Left renal cortex interstitium (tissue), 4 donors: Measurements from ENCODE around the gene SFTPB. TPM values are rescaled to one million over a fixed set of nuclear protein-coding genes. Genes with fewer than 3 reads are reported as not detected.

Experiments used
- DNase-seq, 4 donors: peaks; one replicate each; pipeline ENCODE4 v3.0.0-alpha.2; 2013; ENCODE audit warnings: low read depth in 4 of 4, low spot score in 2 of 4, missing footprints in 1 of 4
- polyA plus RNA-seq, 4 donors: library from polyadenylated mRNA; unstranded; fragments of 120-200 nt; gene quantifications; one replicate each; pipeline ENCODE4 v1.2.1, GENCODE V29; 2013; ENCODE audit not compliant: insufficient read length in 4 of 4

Gene SFTPB
- polyA plus RNA-seq, 4 donors, result 0.09 to 0.61 (median 0.14) TPM

DNA sequence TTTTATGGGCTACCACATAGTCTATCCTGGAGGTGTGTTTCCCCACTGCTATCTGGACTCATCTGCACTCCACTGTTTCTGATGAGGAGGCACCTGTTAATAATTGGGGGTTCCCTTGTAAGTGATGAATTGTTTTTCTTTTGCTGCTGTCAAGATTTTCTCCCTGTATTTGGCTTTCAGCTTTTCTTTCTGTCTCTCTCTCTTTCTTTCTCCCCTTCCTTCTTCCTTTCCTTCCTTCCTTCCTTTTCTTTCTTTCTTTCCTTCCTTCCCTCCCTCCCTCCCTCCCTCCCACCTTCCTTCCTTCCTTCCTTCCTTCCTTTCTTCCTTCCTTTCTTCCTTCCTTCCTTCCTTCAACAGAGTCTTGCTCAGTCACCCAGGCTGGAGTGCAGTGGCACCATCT is 35.3 kb upstream of the SFTPB start:
- no peak for DNase-seq

DNA sequence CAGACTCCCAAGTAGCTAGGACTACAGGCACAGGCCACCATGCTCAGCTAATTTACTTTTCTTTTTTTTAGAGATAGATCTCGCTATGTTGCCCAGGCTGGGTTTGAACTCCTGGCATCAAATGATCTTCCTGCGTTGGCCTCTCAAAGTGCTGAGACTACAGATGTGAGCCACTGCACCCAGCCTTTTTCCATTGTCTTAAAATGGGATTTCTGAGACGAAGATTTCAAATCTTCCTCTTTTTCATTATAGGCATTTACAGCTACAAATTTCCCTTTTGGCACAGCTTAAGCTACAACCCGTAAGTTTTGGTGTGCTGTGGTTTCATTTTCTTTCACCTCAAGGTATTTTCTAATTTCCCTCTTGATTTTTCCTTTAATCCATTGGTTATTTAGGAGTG is 34.8 kb upstream of the SFTPB start:
- DNase-seq, result no peak

DNA sequence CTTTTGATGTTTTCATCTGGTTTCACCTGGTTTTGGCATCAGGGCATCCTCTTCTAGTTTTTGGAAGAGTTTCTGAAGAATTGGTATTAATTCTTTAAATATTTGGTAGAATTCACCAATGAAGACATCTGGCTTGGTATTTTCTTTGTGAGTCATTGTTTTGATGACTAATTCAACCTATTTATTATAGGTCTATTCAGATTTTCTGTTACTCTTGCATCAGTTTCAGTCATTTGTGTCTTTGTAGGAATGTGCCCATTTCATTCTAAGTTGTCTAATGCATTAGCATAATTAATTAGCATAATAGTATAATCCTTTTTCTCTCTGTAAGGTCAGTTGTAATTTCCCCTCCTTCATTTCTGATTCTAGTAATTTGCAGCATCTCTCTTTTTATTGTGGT is 34.2 kb upstream of the SFTPB start:
- no peak for DNase-seq

DNA sequence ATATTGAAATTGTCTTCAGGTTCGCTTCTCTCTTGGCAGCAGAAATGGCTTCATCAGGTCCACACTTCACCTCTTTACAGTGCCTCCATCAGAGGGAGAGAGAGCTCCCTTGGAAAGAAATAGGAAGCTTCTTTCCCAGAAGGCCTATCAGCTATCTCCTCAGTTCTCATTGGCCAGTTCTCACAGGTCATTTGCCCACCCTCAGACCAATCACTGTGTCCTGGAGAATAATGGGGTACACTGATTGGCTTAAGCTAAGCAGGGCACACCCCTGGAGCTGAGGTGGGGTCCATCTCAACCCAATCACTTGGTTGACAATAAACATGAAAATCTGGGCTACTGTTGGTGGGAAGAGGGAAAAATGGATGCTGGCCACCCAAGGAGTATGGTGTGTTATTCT is 31.3 kb upstream of the SFTPB start:
- DNase-seq, result no peak

DNA sequence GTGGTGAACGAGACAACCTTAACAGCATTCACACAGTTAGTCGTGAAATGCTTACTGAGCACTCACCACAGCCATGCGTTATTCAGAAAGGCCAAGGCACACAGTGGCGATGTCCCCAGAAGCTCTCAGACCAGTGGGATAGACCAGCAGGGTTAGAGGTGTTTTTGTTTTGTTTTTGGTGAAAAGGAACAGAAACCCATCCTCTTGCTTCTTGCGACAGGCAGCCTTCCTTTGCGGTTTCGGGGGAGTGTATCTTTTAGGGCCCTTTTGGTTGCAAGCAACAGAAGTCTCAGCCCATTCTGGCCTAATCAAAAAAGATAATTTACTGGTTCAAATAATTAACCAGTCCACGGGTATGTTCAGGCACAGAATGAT is 30.9 kb upstream of the SFTPB start:
- no peak for DNase-seq

DNA sequence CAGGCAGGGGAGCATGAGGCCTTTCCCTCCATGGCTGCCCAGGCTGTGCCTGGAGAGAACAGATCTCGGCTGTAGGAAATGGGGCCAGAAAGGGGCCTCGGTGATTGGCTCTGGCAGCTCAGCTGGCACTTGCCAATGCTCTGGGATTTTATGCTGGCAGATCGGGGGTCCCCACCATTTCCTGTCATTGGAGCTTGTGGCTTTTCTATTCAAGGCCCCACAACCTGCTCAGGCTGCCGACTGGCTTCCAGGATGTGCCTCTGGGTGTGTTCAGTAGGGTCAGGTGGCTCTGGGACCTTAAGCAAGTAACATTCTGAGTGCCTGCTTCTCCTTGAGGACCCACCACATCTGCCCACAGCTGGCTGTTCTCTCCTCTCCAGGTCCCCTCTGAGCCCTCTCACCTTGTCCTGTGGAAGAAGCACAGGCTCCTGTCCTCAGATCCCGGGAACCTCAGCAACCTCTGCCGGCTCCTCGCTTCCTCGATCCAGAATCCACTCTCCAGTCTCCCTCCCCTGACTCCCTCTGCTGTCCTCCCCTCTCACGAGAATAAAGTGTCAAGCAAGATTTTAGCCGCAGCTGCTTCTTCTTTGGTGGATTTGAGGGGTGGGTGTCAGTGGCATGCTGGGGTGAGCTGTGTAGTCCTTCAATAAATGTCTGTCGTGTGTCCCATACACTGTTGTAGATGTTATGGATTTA is 30.3 kb upstream of the SFTPB start:
- DNase-seq, result no peak

DNA sequence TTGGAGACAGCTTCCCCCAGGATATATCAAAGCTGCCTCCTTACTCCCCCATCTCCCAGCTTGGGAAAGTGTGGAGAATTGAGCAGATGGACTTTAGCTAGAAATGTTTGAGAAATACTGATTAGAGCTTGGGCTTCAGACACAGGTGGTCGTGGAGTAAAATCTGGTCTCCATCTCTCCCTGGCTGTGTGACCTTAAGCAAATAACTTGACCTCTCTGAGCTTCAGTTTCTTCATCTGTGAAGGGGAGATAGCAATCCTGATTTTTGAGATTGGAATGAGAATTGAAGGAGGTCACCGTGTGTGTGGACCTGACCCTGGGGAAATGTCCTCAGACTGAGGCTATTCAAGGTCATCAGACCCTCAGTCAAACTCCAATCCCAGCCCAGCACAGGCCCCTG is 29.7 kb upstream of the SFTPB start:
- no peak for DNase-seq

DNA sequence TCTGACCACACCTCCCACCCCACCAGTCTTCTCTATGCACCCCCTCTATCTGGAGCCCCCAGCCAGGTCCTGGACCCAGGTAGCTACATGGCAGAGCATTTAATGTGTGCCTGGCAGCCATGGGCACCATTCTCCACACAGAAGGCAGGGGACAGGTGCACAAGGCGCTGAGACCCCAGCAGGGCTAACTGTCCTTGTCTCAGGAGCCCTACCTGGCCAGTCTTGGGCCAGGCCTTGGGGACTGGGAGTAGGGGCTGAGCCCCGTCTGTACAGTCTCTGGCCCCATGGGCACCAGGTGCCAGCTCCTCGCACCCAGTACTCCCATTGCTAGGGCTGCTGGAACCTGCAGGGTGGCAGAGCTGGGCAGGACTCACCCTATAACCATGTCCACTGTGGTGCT is 29.1 kb upstream of the SFTPB start:
- DNase-seq, result no peak

DNA sequence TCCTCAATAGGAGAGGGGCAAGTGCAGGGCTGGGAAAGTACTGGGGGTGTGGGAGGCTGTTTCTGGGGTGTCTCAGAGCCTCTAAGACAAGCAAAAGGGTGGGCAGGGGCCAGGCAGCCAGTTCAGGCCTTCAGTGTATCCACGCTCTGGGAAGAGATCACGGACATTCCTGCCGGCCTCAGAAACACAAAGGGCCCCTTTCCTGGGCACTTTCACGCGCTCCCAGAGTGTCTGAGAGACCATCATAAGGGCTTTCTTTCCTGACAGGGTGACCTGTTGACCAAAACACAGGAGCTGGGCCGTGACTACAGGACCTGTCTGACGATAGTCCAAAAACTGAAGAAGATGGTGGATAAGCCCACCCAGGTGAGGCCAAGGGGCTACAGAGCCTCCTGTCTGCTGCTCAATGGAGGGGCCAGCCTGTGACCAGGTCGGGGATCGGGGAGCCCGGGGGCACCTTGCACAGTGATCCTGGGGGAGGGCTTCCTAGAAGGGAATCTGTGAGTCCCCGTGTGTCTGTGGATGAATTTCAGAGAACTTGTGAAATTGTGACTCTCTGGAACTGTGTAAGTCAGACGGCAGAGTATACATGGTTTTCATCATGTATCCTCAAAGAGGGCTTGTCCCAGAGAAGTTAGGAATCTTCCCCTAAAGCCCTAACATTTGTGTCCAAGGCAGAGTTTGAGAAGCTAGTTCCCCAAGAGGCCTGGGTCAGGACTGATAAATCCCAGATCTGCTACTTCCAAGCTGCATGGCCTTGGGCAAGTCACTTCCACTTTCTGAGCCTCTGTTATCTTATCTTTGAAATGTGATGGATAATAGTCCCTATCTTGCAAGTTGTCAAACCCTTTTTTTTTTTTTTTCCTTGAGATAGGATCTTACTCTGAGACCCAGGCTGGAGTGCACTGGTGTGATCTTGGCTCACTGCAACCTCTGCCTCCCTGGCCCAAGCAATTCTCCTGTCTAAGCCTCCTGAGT is 28.0 kb upstream of the SFTPB start:
- no peak for DNase-seq

DNA sequence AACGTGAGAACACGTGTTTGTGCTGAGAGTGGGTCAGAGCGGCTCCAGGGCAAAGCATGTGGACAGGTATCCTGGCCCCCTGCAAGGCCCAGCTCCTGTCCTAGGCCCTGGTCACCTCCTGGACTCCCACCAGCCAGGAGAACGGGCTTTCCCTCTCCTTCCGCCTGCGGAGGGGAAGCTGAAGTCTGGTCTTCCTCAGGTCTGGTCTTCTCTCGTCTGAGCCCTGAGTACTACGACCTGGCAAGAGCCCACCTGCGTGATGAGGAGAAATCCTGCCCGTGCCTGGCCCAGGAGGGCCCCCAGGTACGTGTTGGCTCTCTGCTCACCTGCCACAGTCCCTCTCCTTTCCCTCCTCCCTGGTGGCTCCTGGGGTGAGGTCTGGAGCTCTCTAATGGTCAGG is 27.1 kb upstream of the SFTPB start:
- no peak for DNase-seq

DNA sequence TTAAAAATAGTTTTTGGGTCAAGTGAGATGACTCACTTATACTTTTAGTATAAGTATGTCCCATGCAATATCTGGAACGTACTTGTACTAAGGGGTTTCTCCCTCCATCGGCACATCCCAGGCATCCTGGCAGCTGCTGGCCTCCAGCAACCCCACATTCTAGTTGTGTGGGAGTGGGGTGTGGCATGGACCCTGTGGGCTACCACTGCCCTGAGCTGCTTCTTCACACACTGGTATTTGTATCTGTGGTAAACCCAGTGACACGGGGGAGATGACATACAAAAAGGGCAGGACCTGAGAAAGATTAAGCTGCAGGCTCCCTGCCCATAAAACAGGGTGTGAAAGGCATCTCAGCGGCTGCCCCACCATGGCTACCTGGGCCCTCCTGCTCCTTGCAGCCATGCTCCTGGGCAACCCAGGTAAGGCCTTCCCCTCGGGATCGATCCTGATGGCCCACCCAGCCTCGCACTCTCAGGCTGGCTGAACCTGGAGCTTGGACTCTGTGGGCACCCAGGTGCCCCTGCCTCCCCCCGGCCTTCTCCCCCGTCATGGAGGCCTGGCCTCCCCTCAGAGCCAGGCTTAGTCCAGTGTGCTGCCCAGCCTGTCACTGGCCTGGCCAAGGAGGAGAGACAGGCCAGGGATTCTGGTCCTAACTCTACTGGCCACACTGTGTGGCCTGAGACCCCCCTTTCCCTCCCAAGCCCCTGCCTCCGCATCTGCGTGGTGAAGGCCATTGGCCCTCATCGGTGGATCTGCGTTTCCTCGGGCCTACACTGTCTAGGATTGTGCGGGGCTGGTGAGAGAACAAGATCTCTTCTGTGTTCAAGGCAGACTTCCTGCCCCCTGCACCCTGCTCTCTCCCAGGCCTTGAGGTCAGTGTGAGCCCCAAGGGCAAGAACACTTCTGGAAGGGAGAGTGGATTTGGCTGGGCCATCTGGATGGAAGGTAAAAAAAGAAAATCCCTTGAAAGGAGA is 26.3 kb upstream of the SFTPB start, which contains the start of gene GNLY:
TSS of gene GNLY (plus strand) at position 307 of the 974 bp plus-strand sequence. CDS start at position 368, 61 bp downstream.
- no peak for DNase-seq

DNA sequence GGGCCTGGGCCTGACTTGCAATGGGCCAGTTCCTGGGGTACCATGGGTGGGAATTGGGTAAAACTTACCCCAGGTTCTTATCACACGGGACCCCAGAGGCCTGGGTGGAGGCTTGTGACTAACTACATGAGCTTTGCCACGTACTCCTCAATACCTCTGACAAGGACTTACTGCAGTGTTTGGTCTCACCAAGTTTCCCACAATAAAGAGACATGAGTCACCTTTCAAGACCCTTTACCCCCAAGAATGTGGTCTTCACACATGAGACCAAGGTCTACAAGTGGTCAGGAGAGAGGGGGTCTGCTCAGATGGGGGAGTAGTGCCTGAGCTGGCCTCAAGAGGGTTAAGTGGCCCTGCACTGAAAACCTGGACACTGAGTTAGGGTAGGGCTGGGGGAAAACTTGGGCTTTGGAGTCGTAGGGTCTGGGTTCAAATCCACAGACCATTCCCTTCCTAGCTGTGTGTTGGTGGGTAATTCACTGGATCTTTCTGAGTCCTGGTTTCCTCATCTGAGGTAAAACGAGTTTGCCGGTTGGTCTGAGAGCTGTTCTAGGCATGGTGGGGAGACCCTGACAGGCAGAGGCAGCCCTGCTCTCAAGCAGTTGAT is 24.1 kb upstream of the SFTPB start:
- no peak for DNase-seq

DNA sequence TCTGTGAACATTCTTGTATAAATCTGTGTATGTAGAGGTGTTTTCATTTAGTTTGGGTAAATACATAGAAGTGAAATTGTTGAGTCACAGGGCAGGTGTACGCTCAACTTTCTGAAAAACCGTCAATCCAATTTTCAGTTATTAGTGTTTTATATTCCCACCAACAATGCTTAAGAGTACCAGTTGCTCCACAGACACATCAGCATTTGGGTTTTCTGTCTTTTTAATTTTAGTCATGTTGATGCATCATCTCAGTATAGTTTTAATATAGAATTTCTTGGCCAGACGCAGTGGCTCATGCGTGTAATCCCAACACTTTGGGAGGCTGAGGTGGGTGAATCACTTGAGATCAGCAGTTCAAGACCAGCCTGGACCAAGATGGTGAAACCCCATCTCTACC is 22.9 kb upstream of the SFTPB start:
- no peak for DNase-seq

DNA sequence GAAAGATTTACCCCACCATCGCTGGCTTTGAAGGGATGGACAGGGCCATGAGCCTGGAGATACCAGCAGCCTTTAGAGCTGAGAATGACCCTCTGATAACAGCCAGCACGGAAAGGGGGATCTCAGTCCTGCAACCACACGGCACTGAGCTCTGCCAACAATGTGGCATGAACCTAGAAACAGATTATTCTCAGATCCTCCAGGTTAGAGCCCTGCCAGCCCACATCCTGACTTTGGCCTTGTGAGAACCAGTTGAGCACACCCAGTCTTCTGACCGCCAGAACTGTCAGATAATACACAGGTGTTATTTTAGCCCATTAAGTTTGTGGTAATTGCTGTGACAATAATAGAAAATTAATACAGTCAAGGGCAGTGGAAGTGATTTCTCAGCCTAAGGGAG is 16.8 kb upstream of the SFTPB start:
- DNase-seq, result no peak

DNA sequence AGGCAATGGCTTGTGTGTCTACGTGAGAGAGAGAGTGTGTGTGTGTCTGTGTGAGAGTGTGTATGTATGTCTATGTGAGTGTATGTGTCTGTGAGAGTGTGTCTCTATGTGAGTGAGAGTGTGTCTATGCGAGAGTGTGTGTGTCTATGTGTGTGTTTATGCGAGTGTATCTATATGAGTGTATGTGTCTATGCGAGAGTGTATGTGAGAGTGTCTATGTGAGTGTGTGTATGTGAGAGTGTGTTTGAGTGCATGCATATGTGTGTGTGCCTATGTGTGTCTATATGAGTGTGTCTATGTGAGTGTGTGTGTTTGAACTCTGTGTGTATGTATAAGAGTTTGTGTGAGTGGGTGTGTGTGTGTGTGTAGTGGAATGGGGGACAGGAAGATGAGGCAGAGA is 16.4 kb upstream of the SFTPB start:
- no peak for DNase-seq

DNA sequence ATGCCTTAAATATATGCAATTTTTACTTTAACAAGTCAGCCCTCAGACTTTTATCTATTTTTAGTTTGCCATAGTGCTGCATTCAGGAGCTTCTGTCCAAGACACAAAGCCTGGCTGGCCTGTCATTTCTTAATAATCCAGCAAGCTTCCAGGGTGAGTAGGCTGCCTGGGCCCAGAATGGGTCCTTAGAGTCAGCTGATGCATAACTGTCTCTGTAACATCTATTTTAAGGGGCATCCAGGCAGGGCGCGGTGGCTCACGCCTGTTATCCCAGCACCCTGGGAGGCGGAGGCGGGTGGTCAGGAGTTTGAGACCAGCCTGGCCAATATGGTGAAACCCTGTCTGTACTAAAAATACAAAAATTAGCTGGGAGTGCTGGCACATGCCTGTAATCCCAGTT is 14.4 kb upstream of the SFTPB start:
- DNase-seq, result no peak

DNA sequence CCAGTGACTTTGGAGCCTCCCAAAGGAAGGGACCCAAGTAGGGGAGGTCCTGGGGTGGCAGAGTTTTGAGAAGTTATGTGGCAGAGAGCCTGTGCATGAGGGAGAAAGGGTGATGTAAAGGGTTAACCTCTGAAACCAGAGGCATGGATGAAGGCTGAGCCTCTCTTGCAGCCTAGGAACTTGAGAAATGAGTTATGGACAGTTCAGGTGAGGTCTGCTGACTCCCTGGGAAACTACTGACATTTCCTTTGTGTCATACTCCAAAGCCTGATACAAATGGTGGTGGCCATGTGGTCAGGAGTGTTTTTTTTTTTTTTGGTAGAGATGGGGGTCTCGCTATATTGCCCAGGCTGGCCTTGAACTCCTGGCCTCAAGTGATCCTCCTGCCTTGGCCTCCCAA is 13.8 kb upstream of the SFTPB start:
- DNase-seq, result no peak

DNA sequence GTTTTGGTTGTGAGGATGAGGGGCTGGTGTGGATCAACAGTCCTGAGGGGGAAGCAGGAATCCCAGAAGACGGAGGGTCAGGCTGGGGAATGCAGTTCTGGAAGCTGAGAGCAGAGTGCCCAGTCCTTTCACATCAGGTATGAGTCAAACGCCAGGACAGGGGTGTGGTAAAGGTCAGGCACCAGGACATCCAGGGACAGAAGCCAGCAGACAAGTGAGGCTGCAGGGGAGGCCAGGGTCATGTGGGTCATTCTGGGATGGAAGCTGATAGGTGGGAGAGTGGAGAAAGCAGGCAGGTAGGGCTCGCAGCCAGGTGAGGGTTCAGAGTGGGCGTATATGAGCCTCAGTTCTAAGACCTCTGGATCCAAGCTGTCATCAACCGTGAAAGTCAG is 13.4 kb upstream of the SFTPB start:
- no peak for DNase-seq

DNA sequence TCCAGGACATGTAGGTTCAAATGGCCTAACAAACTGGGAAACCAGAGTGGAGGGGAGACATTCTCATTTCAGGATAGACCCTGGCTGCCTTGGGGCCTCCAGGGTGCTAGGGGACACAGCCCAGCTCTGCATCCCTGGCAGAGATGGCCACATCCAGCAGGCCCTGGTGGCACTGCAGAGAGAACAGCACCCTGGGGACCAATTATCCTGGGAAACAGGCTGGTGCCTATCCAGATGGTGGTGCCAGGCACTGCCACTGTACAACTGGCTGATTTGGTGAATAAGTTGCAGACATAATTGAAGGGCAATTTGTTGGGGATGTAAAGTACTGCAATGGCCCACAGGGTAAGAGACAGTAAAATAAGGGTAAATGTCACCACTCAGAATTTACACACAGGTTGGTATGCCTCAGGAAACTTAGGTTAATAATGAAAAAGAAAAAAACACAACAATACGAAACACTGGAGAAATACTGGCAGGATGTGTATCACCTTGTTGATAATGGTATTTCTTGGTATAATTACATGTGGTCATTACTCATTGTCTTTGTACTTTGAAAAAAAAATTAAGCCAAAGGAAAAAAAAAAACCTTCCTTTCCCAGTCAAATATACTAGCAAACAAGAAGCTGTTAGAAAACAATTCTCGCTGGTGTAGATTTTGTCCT is 12.8 kb upstream of the SFTPB start:
- DNase-seq, result no peak
